ENCODE results near the gene RBM3.

The RBM3 gene

GRCh38 chrX:48578661-48579128, 4.4 kb downstream of the RBM3 start:
- no peak for DNase-seq

- no peak for DNase-seq
Measured at GRCh38 chrX:48579259-48579658, 5.0 kb downstream of the RBM3 start.

GRCh38 chrX:48580662-48581061, 6.4 kb downstream of the RBM3 start:
- no peak for DNase-seq

GRCh38 chrX:48584698-48585097, 10.4 kb downstream of the RBM3 start:
- no peak for DNase-seq

- DNase-seq, result no peak
Measured at GRCh38 chrX:48589482-48590162, 15.3 kb downstream of the RBM3 start.

- DNase-seq, result no peak
Measured at GRCh38 chrX:48590203-48591103, 16.2 kb downstream of the RBM3 start.

- peak; percentile 69 for DNase-seq
Measured at GRCh38 chrX:48591255-48591791, 17.0 kb downstream of the RBM3 start.

- no peak for DNase-seq
Measured at GRCh38 chrX:48592971-48593370, 18.7 kb downstream of the RBM3 start.

GRCh38 chrX:48595929-48596328, 21.6 kb downstream of the RBM3 start:
- DNase-seq, result no peak

- peak; percentile 89 for DNase-seq
Measured at GRCh38 chrX:48597353-48598264, 23.3 kb downstream of the RBM3 start, which contains the start of gene WDR13. Gene WDR13, plus strand, starts transcription at chrX:48597492. Its CDS starts 505 bp downstream, at chrX:48597997.

GRCh38 chrX:48598614-48599013, 24.3 kb downstream of the RBM3 start:
- DNase-seq, result no peak

GRCh38 chrX:48599341-48599740, 25.1 kb downstream of the RBM3 start:
- DNase-seq, result no peak

- no peak for DNase-seq
Measured at GRCh38 chrX:48600226-48600625, 25.9 kb downstream of the RBM3 start.

- no peak for DNase-seq
Measured at GRCh38 chrX:48601741-48602394, 27.6 kb downstream of the RBM3 start.

GRCh38 chrX:48604701-48605100, 30.4 kb downstream of the RBM3 start:
- no peak for DNase-seq

- DNase-seq, result no peak
Measured at GRCh38 chrX:48606091-48606490, 31.8 kb downstream of the RBM3 start.

- no peak for DNase-seq
Measured at GRCh38 chrX:48611703-48612102, 37.4 kb downstream of the RBM3 start.

GRCh38 chrX:48613502-48614160, 39.3 kb downstream of the RBM3 start:
- peak; percentile 14 for DNase-seq

GRCh38 chrX:48616576-48616975, 42.3 kb downstream of the RBM3 start:
- DNase-seq, result no peak

- DNase-seq, result no peak
Measured at GRCh38 chrX:48617542-48618340, 43.5 kb downstream of the RBM3 start.

Data from EL (cell line).